Uterus (tissue), 2 donors: Measurements from ENCODE around the gene ANKRD44.

Experiments used
- CTCF ChIP-seq, 4 experiments: fragments of 200-600 bp in 2 of 4; fragments of 450-650 bp in 2 of 4; sonication (generic) in 2 of 4; IDR thresholded peaks; one replicate each; pipeline ENCODE4 v1.5.1; 2016 to 2019; ENCODE audit warnings: antibody characterized with exemption in 4 of 4, mild to moderate bottlenecking in 2 of 4, moderate library complexity in 1 of 4
- POLR2A ChIP-seq, 2 donors: fragments of 450-650 bp; IDR thresholded peaks; one replicate each; pipeline ENCODE4 v1.6.1; 2016; ENCODE audit warnings: antibody characterized with exemption in 2 of 2, mild to moderate bottlenecking in 1 of 2, moderate library complexity in 1 of 2

- TF ChIP-seq CTCF (IDR thresholded peaks at IDR 0.05) (no peak), POLR2A (IDR thresholded peaks at IDR 0.05) (no peak)
These were observed 355.5 kb downstream of the ANKRD44 start for GRCh38 chr2:196955036-196955435.
